IMR-90 (cell line): ENCODE data around the gene FAM227B. TPM values are rescaled to one million over a fixed set of nuclear protein-coding genes. Genes with fewer than 3 reads are reported as not detected.
"Not testable (repeated sequence)": the region's sequence is repeated elsewhere in the genome, so short reads cannot be mapped to it uniquely, and the experiment has no call there.

Source experiments
- ATAC-seq: fragments of 200-7000 bp; cut with Tn5 transposase; 2 replicates; pipeline ENCODE4 v1.9.1; 2020; ENCODE audit warnings: low read depth, mild to moderate bottlenecking, moderate library complexity
- BruUV-seq: library from RNA; stranded (reverse); fragments of 400-500 nt; replicated peaks from 2 replicates; lab custom pipeline; 2021; lab: Mats Ljungman, UMichigan
- CTCF ChIA-PET: fragments of 300-600 bp; formaldehyde crosslinking; extraction: SDS; loops from one replicate; lab custom pipeline; 2021; ENCODE audit warnings: antibody characterized with exemption; lab: Yijun Ruan, JAX
- POLR2A ChIA-PET: fragments of 300-600 bp; sonication (Branson Sonifier 250); formaldehyde crosslinking; loops from one replicate; lab custom pipeline; 2022; ENCODE audit warnings: antibody characterized with exemption; ENCODE audit not compliant: unreplicated experiment; lab: Charles Lee
- DNase-seq: peaks from one replicate; pipeline ENCODE4 v3.0.0; 2013
- H2AFZ ChIP-seq: replicated peaks from 2 replicates; pipeline ENCODE3; 2013; ENCODE audit warnings: low read length, mild to moderate bottlenecking; ENCODE audit not compliant: poor library complexity
- H2AK5ac ChIP-seq: 2 replicates; pipeline ENCODE4 v1.6.1; 2013; ENCODE audit warnings: low read depth, low read length, inconsistent platforms
- H2AK9ac ChIP-seq: replicated peaks from 2 replicates; pipeline ENCODE3; 2013; ENCODE audit warnings: mild to moderate bottlenecking, low read depth, low read length, moderate library complexity; ENCODE audit not compliant: poor library complexity
- H2BK120ac ChIP-seq: 2 replicates; pipeline ENCODE4 v1.6.1; 2013; ENCODE audit warnings: low read depth, low read length, inconsistent platforms
- H2BK15ac ChIP-seq: 3 replicates; pipeline ENCODE4 v1.6.1; 2013; ENCODE audit warnings: low read depth, low read length, inconsistent platforms
- H2BK20ac ChIP-seq: 2 replicates; pipeline ENCODE4 v1.6.1; 2013; ENCODE audit warnings: low read depth, mild to moderate bottlenecking, inconsistent platforms, low read length, moderate library complexity
- H2BK5ac ChIP-seq: 2 replicates; pipeline ENCODE4 v1.6.1; 2013; ENCODE audit warnings: mild to moderate bottlenecking, low read depth, low read length, inconsistent platforms; ENCODE audit not compliant: poor library complexity, severe bottlenecking
- H3K14ac ChIP-seq: replicated peaks from 2 replicates; pipeline ENCODE4 v1.6.1; 2013; ENCODE audit warnings: low read depth, low read length, inconsistent platforms
- H3K18ac ChIP-seq: 2 replicates; pipeline ENCODE4 v1.6.1; 2013; ENCODE audit warnings: low read depth, low read length, control low read depth
- H3K23ac ChIP-seq: 2 replicates; pipeline ENCODE4 v1.6.1; 2013; ENCODE audit warnings: low read depth, low read length, inconsistent platforms
- H3K27ac ChIP-seq: 2 replicates; pipeline ENCODE4 v1.5.1; 2013; ENCODE audit warnings: mild to moderate bottlenecking, control low read depth, low read length; ENCODE audit not compliant: insufficient read depth
- H3K27me3 ChIP-seq: 2 replicates; pipeline ENCODE4 v1.6.1; 2013; ENCODE audit warnings: low read length; ENCODE audit not compliant: control insufficient read depth, insufficient read depth
- H3K36me3 ChIP-seq: 2 replicates; pipeline ENCODE4 v1.6.1; 2013; ENCODE audit warnings: low read length, mixed read lengths; ENCODE audit not compliant: control insufficient read depth, insufficient read depth
- H3K4ac ChIP-seq: 2 replicates; pipeline ENCODE4 v1.6.1; 2013; ENCODE audit warnings: low read depth, low read length, inconsistent platforms
- H3K4me1 ChIP-seq: 2 replicates; pipeline ENCODE4 v1.6.1; 2013; ENCODE audit warnings: low read length, mixed read lengths; ENCODE audit not compliant: control insufficient read depth, insufficient read depth
- H3K4me2 ChIP-seq: 2 replicates; pipeline ENCODE4 v1.6.1; 2013; ENCODE audit warnings: low read depth, mild to moderate bottlenecking, control low read depth, low read length, moderate library complexity
- H3K4me3 ChIP-seq: 2 replicates; pipeline ENCODE4 v1.5.1; 2013; ENCODE audit warnings: low read depth, mild to moderate bottlenecking, control low read depth, low read length, moderate library complexity; ENCODE audit not compliant: insufficient read depth
- H3K56ac ChIP-seq: 2 replicates; pipeline ENCODE4 v1.6.1; 2013; ENCODE audit warnings: low read length, inconsistent platforms; ENCODE audit not compliant: insufficient read depth; ENCODE audit errors: extremely low read depth
- H3K79me1 ChIP-seq, 2 experiments: 2 replicates each; pipeline ENCODE4 v1.6.1; 2013; ENCODE audit warnings: low read length in 2 of 2, inconsistent platforms in 1 of 2, low read depth in 1 of 2
- H3K9ac ChIP-seq: 2 replicates; pipeline ENCODE4 v1.6.1; 2013; ENCODE audit warnings: low read depth, low read length, control low read depth
- H3K9me1 ChIP-seq: 2 replicates; pipeline ENCODE4 v1.6.1; 2013; ENCODE audit warnings: low read length, inconsistent platforms; ENCODE audit not compliant: insufficient read depth
- H3K9me3 ChIP-seq: 2 replicates; pipeline ENCODE4 v1.6.1; 2013; ENCODE audit warnings: low read length; ENCODE audit not compliant: control insufficient read depth, insufficient read depth
- H4K20me1 ChIP-seq: 2 replicates; pipeline ENCODE4 v1.6.1; 2013; ENCODE audit warnings: low read length, inconsistent platforms; ENCODE audit not compliant: insufficient read depth
- H4K5ac ChIP-seq: 2 replicates; pipeline ENCODE4 v1.6.1; 2013; ENCODE audit warnings: mild to moderate bottlenecking, low read depth, low read length, control low read depth
- H4K8ac ChIP-seq, 2 experiments: 2 replicates each; pipeline ENCODE4 v1.6.1; 2013; ENCODE audit warnings: low read depth in 2 of 2, low read length in 2 of 2, control low read depth in 1 of 2, inconsistent platforms in 1 of 2
- H4K91ac ChIP-seq: 2 replicates; pipeline ENCODE4 v1.6.1; 2013; ENCODE audit warnings: low read depth, low read length, inconsistent platforms; ENCODE audit not compliant: insufficient read depth
- BHLHE40 ChIP-seq: fragments of 150-350 bp; IDR thresholded peaks from 2 replicates; pipeline ENCODE4 v1.6.1; 2016; ENCODE audit warnings: mild to moderate bottlenecking, low read depth, low read length
- CEBPB ChIP-seq: IDR thresholded peaks from 2 replicates; pipeline ENCODE4 v1.6.1; 2012; ENCODE audit warnings: low read depth, low read length, improper control_type of control experiment
- CHD1 ChIP-seq: IDR thresholded peaks from 2 replicates; pipeline ENCODE4 v1.6.1; 2012; ENCODE audit warnings: low read depth, low read length, improper control_type of control experiment
- FOS ChIP-seq: fragments of 150-350 bp; IDR thresholded peaks from 2 replicates; pipeline ENCODE4 v1.6.1; 2016; ENCODE audit warnings: low read depth, low read length
- MAFK ChIP-seq: IDR thresholded peaks from 2 replicates; pipeline ENCODE4 v1.6.1; 2012; ENCODE audit warnings: low read depth, low read length, improper control_type of control experiment
- NFE2L2 ChIP-seq: fragments of 150-350 bp; IDR thresholded peaks from 2 replicates; pipeline ENCODE4 v1.6.1; 2016; ENCODE audit warnings: low read depth, mild to moderate bottlenecking, low read length
- RCOR1 ChIP-seq: IDR thresholded peaks from 2 replicates; pipeline ENCODE4 v1.6.1; 2012; ENCODE audit warnings: mild to moderate bottlenecking, low read length, improper control_type of control experiment; ENCODE audit not compliant: insufficient replicate concordance
- WGBS, 2 experiments: methylation state at CpG; one replicate each; pipeline versions ENCODE4 v1.1.5 to v1.1.7; 2013; ENCODE audit warnings: missing lambda C conversion rate in 2 of 2; ENCODE audit not compliant: insufficient read length in 1 of 2; ENCODE audit errors: extremely low coverage in 2 of 2; 5-methylcytosine and 5-hydroxymethylcytosine counted together
- dilution Hi-C: fragments of 300-500 bp; cut with HindIII; formaldehyde crosslinking; loops from one replicate; pipeline ENCODE4 v1.14.3; 2018; ENCODE audit warnings: low sequenced_read_pairs; ENCODE audit not compliant: unreplicated experiment
- in situ Hi-C: fragments of 300-500 bp; cut with MboI; formaldehyde crosslinking; loops from 3 replicates; pipeline ENCODE4 v1.14.3; 2019; ENCODE audit warnings: low sequenced_read_pairs, inconsistent platforms, mixed read lengths
- intact Hi-C: fragments of 100-400 bp; cut with micrococcal nuclease; formaldehyde crosslinking; loops from 2 replicates; pipeline ENCODE4 v1.10.0; 2022
- polyA plus RNA-seq, 3 experiments: library from polyadenylated mRNA; depleted of rRNA; stranded (reverse); fragments of >200 nt; gene quantifications; 2 replicates each; pipeline ENCODE4 v1.2.3, GENCODE V29; 2012; ENCODE audit warnings: low replicate concordance in 1 of 3
- total RNA-seq: library from RNA; depleted of rRNA; stranded (reverse); fragments of >200 nt; gene quantifications from 2 replicates; pipeline ENCODE4 v1.2.3, GENCODE V29; 2012

The FAM227B gene
- total and polyA plus RNA-seq, 2 of the 4 experiments (the other 2 are of a cell fraction): 1.8 to 3.0 TPM

DNA sequence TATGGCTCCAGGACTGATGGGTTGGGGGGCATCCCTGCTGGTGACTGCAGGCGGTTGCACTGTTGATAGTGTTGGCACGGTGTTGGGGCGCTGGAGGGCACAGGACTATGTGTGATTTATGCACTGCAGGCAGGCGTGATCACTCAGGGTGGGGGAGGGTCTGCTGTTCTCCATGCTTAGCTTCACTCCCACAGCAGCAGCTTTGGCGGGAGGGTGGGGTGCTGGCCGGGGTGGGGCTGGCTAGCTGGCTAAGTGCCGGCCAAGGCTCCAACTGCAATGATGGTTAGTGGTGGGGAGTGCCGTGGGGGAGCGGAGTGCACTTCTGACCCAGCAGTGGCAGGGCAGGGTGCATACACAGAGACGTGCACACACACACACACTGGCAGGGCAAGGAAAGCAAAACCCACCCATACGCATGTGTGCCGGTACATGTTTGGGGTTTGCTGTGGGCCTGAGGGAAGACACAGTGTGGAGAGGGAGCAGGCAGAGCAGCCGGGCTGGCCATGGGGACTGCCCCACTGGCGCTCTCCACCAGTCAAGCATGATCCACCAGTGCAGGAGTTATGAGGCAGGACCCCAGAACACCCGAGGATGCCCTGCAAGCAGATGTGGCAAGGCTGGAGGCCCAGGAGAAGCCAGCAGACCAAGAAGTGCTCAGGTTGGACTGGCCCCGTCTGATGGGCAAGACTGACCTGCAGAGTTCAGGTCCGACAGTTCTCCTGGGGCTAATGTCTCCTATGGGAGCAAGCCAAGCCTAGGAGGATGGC is 214.1 kb downstream of the FAM227B start:
- dilution Hi-C loops (no loop called here), intact Hi-C loops (no loop called here), in situ Hi-C loops (loop anchor here (10.0 to 25.0 kb wide), 3 partner anchors 152 to 906 kb away; no protein-coding TSS in a partner anchor)
- ChIA-PET POLR2A (no interaction called here), CTCF (no interaction called here)
- H3K9ac ChIP-seq: no peak overlapping the region
- no peak overlapping the region for H3K23ac ChIP-seq
- no peak for TF ChIP-seq CHD1
- TF ChIP-seq CEBPB: no peak
- TF ChIP-seq BHLHE40: no peak
- TF ChIP-seq FOS: no peak
- no peak for TF ChIP-seq NFE2L2
- TF ChIP-seq MAFK: no peak
- no peak for TF ChIP-seq RCOR1
- no peaks in the 10 kb centered on the region for H3K79me1 ChIP-seq
- H3K9me1 ChIP-seq: no peaks in the 10 kb centered on the region
- H3K36me3 ChIP-seq: no peaks in the 10 kb centered on the region
- ATAC-seq (no peak), DNase-seq (no peak)
- no peak overlapping the region for H4K8ac ChIP-seq
- 100% methylated on average over 1 of the region's 17 CpGs; no CpG with 5 or more reads in 1 of the 2 experiments for WGBS, 2 experiments
- H4K20me1 ChIP-seq: no peaks in the 10 kb centered on the region
- H3K56ac ChIP-seq: no peak overlapping the region
- H2BK5ac ChIP-seq: no peak overlapping the region
- H4K91ac ChIP-seq: no peak overlapping the region
- no peak overlapping the region for H4K5ac ChIP-seq
- no peak overlapping the region; the same call in 1 of the 2 replicates for H2AK5ac ChIP-seq
- no peak overlapping the region for H3K18ac ChIP-seq
- H3K9me3 ChIP-seq: no peaks in the 10 kb centered on the region
- H2AFZ ChIP-seq: peak overlapping the region; percentile 14
- no peaks in the 10 kb centered on the region for H3K4me1 ChIP-seq
- H3K4ac ChIP-seq: no peak overlapping the region
- no peak overlapping the region for H2BK20ac ChIP-seq
- 0 out of 3 replicates have a peak overlapping the region, but pooled peaks have one; percentile 33 for H2BK15ac ChIP-seq
- H3K4me3 ChIP-seq: no peak overlapping the region
- H3K14ac ChIP-seq: no peak overlapping the region; the same call in 1 of the 2 replicates
- H2BK120ac ChIP-seq: no peak overlapping the region
- H2AK9ac ChIP-seq: no peak overlapping the region
- no peak overlapping the region for H3K4me2 ChIP-seq
- no peak overlapping the region for H3K27ac ChIP-seq
- no TSS peak for BruUV-seq
- no peaks in the 10 kb centered on the region for H3K27me3 ChIP-seq

DNA sequence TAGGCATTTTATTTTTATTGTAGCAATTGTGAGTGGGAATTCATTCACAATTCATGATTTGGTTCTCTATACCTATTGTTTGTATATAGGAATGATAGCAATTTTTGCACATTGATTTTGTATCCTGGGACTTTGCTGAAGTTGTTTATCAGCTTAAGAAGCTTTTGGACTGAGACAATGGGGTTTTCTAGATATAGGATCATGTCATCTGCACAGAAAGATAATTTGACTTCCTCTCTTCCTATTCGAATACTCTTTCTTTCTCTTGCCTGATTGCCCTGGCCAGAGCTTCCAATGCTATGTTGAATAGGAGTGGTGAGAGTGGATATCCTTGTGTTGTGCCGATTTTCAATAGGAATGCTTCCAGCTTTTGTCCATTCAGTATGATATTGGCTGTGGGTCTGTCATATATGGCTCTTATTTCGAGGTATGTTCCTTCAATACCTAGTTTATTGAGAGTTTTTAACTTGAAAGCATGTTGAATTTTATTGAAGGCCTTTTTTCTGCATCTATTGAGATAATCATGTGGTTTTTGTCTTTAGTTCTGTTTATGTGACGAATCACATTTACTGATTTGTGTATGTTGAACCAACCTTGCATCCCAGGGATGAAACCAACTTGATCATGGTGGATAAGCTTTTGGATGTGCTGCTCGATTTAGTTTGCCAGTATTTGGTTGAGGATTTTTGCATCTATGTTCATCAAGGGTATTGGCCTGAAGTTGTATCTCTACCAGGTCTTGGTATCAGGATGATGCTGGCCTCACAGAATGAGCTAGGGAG is 217.9 kb downstream of the FAM227B start:
- H3K79me1 ChIP-seq, H3K36me3 ChIP-seq, H2BK15ac ChIP-seq, H3K27me3 ChIP-seq, H3K9me1 ChIP-seq, DNase-seq, ATAC-seq, H3K4me3 ChIP-seq, H4K8ac ChIP-seq, H4K20me1 ChIP-seq, H2BK20ac ChIP-seq, H3K56ac ChIP-seq, H4K5ac ChIP-seq, H3K23ac ChIP-seq, H3K9ac ChIP-seq, H3K14ac ChIP-seq, H2AK5ac ChIP-seq, H3K4me2 ChIP-seq, H2AFZ ChIP-seq, BruUV-seq, POLR2A ChIA-PET, H3K4me1 ChIP-seq, H3K18ac ChIP-seq, H3K27ac ChIP-seq, dilution Hi-C loops, H3K4ac ChIP-seq, H2AK9ac ChIP-seq, H4K91ac ChIP-seq, H2BK120ac ChIP-seq, intact Hi-C loops, H3K9me3 ChIP-seq, H2BK5ac ChIP-seq: not testable (repeated sequence)
- 100% methylated on average over 1 of the region's 5 CpGs; no CpG with 5 or more reads in 1 of the 2 experiments for WGBS, 2 experiments
- in situ Hi-C loops: loop anchor here (10.0 to 25.0 kb wide), 3 partner anchors 148 to 910 kb away; no protein-coding TSS in a partner anchor
- CTCF ChIA-PET: interaction anchor here (0.6 kb wide), 1 partner anchor 159 kb away, joined by 3 read pairs; no protein-coding TSS in a partner anchor
